ENCODE data around the gene GPS1. TPM values are rescaled to one million over a fixed set of nuclear protein-coding genes. Genes with fewer than 3 reads are reported as not detected.

Gene GPS1
- polyA plus RNA-seq, 1 of the 3 experiments (the other 2 are of a cell fraction) = 264 TPM

- Histone ChIP-seq H3K27ac (ENCODE audit: low read depth in 2 of 2, low read length in 1 of 2) (no peak overlapping the region), H3K36me3 (replicated peaks in 1 of 2; ENCODE audit: control insufficient read depth in 1 of 2, insufficient read depth in 2 of 2, low read length in 1 of 2) (peaks cover 0 to 9% of the 10 kb centered on the region in 2 experiments), H3K9me3 (no peaks in the 10 kb centered on the region), H3K4me2 (no peak overlapping the region), H3K4me1 (ENCODE audit: control insufficient read depth in 1 of 2, insufficient read depth in 2 of 2, low read depth in 1 of 2, low read length in 1 of 2) (peaks cover 18 to 39% of the 10 kb centered on the region in 2 experiments; a peak in 3 of 4 replicates), H4K20me1 (ENCODE audit: insufficient read depth) (peaks cover 19% of the 10 kb centered on the region), H3K9ac (no peak overlapping the region), H3K9me2 (no peaks in the 10 kb centered on the region), H3K79me2 (ENCODE audit: insufficient read depth) (peaks cover 30% of the 10 kb centered on the region), H3K4me3 (ENCODE audit: low read depth in 2 of 2, low read length in 1 of 2) (no peak overlapping the region), H2AFZ (ENCODE audit: low read depth) (no peak overlapping the region), H3F3A (replicated peaks; ENCODE audit: insufficient read depth) (peaks cover 32% of the 10 kb centered on the region), H3K27me3 (ENCODE audit: insufficient read depth) (no peaks in the 10 kb centered on the region)
- TF ChIP-seq MEF2A (IDR thresholded peaks at IDR 0.05; ENCODE audit: borderline replicate concordance, low read depth) (no peak), USF2 (IDR thresholded peaks at IDR 0.05; ENCODE audit: borderline replicate concordance, low read depth, low read length) (no peak), YY1 (IDR thresholded peaks at IDR 0.05; ENCODE audit: low read depth) (no peak), CTCF (IDR thresholded peaks at IDR 0.05) (no peak)
- TF ChIP-seq, protein P1, sequence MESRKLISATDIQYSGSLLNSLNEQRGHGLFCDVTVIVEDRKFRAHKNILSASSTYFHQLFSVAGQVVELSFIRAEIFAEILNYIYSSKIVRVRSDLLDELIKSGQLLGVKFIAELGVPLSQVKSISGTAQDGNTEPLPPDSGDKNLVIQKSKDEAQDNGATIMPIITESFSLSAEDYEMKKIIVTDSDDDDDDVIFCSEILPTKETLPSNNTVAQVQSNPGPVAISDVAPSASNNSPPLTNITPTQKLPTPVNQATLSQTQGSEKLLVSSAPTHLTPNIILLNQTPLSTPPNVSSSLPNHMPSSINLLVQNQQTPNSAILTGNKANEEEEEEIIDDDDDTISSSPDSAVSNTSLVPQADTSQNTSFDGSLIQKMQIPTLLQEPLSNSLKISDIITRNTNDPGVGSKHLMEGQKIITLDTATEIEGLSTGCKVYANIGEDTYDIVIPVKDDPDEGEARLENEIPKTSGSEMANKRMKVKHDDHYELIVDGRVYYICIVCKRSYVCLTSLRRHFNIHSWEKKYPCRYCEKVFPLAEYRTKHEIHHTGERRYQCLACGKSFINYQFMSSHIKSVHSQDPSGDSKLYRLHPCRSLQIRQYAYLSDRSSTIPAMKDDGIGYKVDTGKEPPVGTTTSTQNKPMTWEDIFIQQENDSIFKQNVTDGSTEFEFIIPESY (IDR thresholded peaks at IDR 0.05; ENCODE audit: borderline replicate concordance, low read depth) = no peak
- DNase-seq = no peak
- POLR2A ChIA-PET = interaction anchor here (4.2 kb wide), 1 partner anchor 65 kb away, joined by 41 read pairs; the partner anchor contains the start of gene NOTUM
- CTCF ChIA-PET = interaction anchor here (1.4 to 35.7 kb wide), 6 partner anchors 12 to 156 kb away, joined by 3 to 1216 read pairs (median 56); partner anchors contain the start of genes DCXR and NOTUM
- WGBS (ENCODE audit: low lambda C conversion rate) = 97% methylated on average over 17 of the region's 17 CpGs
Observed at GRCh38 chr17:82024859-82025258, 26.8 kb upstream of the GPS1 start.

DNA sequence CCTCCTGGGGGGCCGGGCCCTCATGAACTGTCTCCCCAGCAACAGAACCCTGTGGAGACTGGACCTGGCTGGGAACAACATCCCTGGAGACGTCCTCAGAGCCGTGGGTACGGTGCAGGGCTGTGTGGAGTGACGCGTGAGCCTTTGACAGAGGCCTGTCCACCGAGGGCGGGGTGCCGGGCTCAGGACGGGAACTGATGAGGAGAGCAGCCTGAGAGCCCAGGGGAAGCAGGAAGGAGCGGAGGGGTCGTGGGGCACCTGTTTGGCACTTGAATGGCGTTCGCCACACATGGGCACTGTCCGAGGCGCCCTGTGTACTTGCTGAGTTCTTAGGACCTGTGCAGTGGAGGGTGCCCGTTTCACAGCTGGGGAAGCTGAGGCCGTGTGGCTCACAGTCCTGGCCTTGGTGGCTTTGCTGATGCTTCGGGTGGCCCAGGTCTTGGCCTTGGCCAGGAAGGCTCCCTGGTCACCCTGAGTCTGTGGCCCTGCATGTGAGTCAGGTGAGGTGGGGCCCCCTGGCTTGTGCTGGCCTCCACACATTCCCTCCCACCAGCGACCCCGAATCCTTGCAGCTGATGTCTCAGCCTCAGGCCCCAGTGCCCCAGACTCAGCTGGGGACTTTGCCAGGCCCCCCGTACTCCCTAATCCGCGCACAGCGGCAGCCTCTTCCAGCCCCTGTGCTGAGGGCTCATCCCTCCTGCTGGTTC lies 26.1 kb upstream of the GPS1 start:
- 96% methylated on average over 24 of the region's 25 CpGs for WGBS (ENCODE audit: low lambda C conversion rate)
- Histone ChIP-seq H3K9me3 (no peaks in the 10 kb centered on the region), H3F3A (replicated peaks; ENCODE audit: insufficient read depth) (peaks cover 30% of the 10 kb centered on the region), H3K27ac (ENCODE audit: low read depth in 2 of 2, low read length in 1 of 2) (no peak overlapping the region), H3K4me1 (ENCODE audit: control insufficient read depth in 1 of 2, insufficient read depth in 2 of 2, low read depth in 1 of 2, low read length in 1 of 2) (peaks cover 18 to 39% of the 10 kb centered on the region in 2 experiments; a peak in 3 of 4 replicates), H3K79me2 (ENCODE audit: insufficient read depth) (peaks cover 27% of the 10 kb centered on the region), H3K9me2 (no peaks in the 10 kb centered on the region), H3K4me3 (ENCODE audit: low read depth in 2 of 2, low read length in 1 of 2) (no peak overlapping the region), H3K27me3 (ENCODE audit: insufficient read depth) (no peaks in the 10 kb centered on the region), H4K20me1 (ENCODE audit: insufficient read depth) (peaks cover 16% of the 10 kb centered on the region), H2AFZ (ENCODE audit: low read depth) (no peak overlapping the region), H3K4me2 (no peak overlapping the region), H3K9ac (no peak overlapping the region), H3K36me3 (replicated peaks in 1 of 2; ENCODE audit: control insufficient read depth in 1 of 2, insufficient read depth in 2 of 2, low read length in 1 of 2) (peaks cover 0 to 9% of the 10 kb centered on the region in 2 experiments)
- TF ChIP-seq MXI1 (IDR thresholded peaks at IDR 0.05; ENCODE audit: low read depth, low read length) (no peak), SMC3 (IDR thresholded peaks at IDR 0.05; ENCODE audit: low read depth, low read length) (no peak), POLR2AphosphoS5 (IDR thresholded peaks at IDR 0.05; ENCODE audit: low read depth, low read length) (no peak), MEF2A (IDR thresholded peaks at IDR 0.05; ENCODE audit: borderline replicate concordance, low read depth) (no peak), TAF1 (IDR thresholded peaks at IDR 0.05; ENCODE audit: borderline replicate concordance, low read depth, low read length) (no peak), YY1 (IDR thresholded peaks at IDR 0.05; ENCODE audit: low read depth) (no peak), EZH2phosphoT487 (IDR thresholded peaks at IDR 0.05; ENCODE audit: borderline replicate concordance, low read depth) (no peak), GATA2 (CRISPR knock-in tag; IDR thresholded peaks at IDR 0.05) (no peak), FOXJ3 (CRISPR knock-in tag; IDR thresholded peaks at IDR 0.05) (no peak), SIN3A (IDR thresholded peaks at IDR 0.05; ENCODE audit: borderline replicate concordance, low read depth, low read length) (no peak), JUND (IDR thresholded peaks at IDR 0.05) (no peak), ELF1 (IDR thresholded peaks at IDR 0.05) (no peak), FOSL2 (IDR thresholded peaks at IDR 0.05; ENCODE audit: borderline replicate concordance, low read depth) (no peak), TEAD4 (IDR thresholded peaks at IDR 0.05; ENCODE audit: borderline replicate concordance, insufficient read depth) (no peak)
- TF ChIP-seq, protein P2, sequence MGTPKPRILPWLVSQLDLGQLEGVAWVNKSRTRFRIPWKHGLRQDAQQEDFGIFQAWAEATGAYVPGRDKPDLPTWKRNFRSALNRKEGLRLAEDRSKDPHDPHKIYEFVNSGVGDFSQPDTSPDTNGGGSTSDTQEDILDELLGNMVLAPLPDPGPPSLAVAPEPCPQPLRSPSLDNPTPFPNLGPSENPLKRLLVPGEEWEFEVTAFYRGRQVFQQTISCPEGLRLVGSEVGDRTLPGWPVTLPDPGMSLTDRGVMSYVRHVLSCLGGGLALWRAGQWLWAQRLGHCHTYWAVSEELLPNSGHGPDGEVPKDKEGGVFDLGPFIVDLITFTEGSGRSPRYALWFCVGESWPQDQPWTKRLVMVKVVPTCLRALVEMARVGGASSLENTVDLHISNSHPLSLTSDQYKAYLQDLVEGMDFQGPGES (IDR thresholded peaks at IDR 0.05; ENCODE audit: low read depth, low read length) = no peak
- ChIA-PET POLR2A (interaction anchor here (0.7 kb wide), 1 partner anchor 58 kb away, joined by 3 read pairs; no protein-coding TSS in a partner anchor), CTCF (interaction anchor here (1.3 to 35.7 kb wide), 5 partner anchors 11 to 156 kb away, joined by 5 to 1216 read pairs (median 43); partner anchors contain the start of genes DCXR and NOTUM)
- DNase-seq = no peak

All from SK-N-SH (cell line).